Neural cell (in vitro differentiated cells): Measurements from ENCODE around the gene UHRF1. TPM values are rescaled to one million over a fixed set of nuclear protein-coding genes. Genes with fewer than 3 reads are reported as not detected.
"Not testable (repeated sequence)": the region's sequence is repeated elsewhere in the genome, so short reads cannot be mapped to it uniquely, and the experiment has no call there.

Experiments
- H2AFZ ChIP-seq: fragments of 200-600, 300-800 bp; sonication (generic), shearing (Covaris generic); 2 replicates; pipeline ENCODE4 v1.6.0; 2014; ENCODE audit warnings: low read depth, mild to moderate bottlenecking, antibody characterized with exemption, low read length, moderate library complexity
- H3F3A ChIP-seq: fragments of 200-600 bp; shearing (Covaris generic); 2 replicates; pipeline ENCODE4 v1.6.1; 2016; ENCODE audit warnings: mild to moderate bottlenecking, moderate library complexity, mixed read lengths, antibody characterized with exemption, low read length; ENCODE audit not compliant: insufficient read depth, poor library complexity, severe bottlenecking
- H3K27ac ChIP-seq: fragments of 200-600, 300-800 bp; sonication (generic), shearing (Covaris generic); 2 replicates; pipeline ENCODE4 v1.5.1; 2014; ENCODE audit warnings: mild to moderate bottlenecking, low read length, moderate library complexity
- H3K27me3 ChIP-seq: fragments of 300-800, 200-600 bp; sonication (generic), shearing (Covaris generic); 2 replicates; pipeline ENCODE4 v1.6.0; 2014; ENCODE audit warnings: mild to moderate bottlenecking, low read depth, low read length, moderate library complexity; ENCODE audit not compliant: insufficient read depth
- H3K36me3 ChIP-seq: fragments of 300-800, 200-600 bp; sonication (generic), shearing (Covaris generic); 2 replicates; pipeline ENCODE4 v1.5.1; 2014; ENCODE audit warnings: mild to moderate bottlenecking, antibody characterized with exemption, low read length, moderate library complexity; ENCODE audit not compliant: insufficient read depth
- H3K4me2 ChIP-seq: fragments of 300-800, 200-600 bp; sonication (generic), shearing (Covaris generic); 2 replicates; pipeline ENCODE4 v1.6.0; 2014; ENCODE audit warnings: mild to moderate bottlenecking, low read length
- H3K4me3 ChIP-seq: fragments of 300-800, 200-600 bp; sonication (generic), shearing (Covaris generic); 2 replicates; pipeline ENCODE4 v1.5.1; 2014; ENCODE audit warnings: mild to moderate bottlenecking, low read length, moderate library complexity
- H3K79me2 ChIP-seq: fragments of 200-600 bp; shearing (Covaris generic); replicated peaks from 2 replicates; pipeline ENCODE4 v1.6.0; 2014; ENCODE audit warnings: mild to moderate bottlenecking, low read length, moderate library complexity; ENCODE audit not compliant: insufficient read depth
- H3K9ac ChIP-seq: fragments of 300-800, 200-600 bp; sonication (generic), shearing (Covaris generic); 2 replicates; pipeline ENCODE4 v1.6.1; 2016; ENCODE audit warnings: mild to moderate bottlenecking, low read length, mixed read lengths
- H3K9me2 ChIP-seq: fragments of 200-600 bp; shearing (Covaris generic); 2 replicates; pipeline ENCODE4 v1.6.1; 2016; ENCODE audit warnings: mild to moderate bottlenecking, low read length, mixed read lengths; ENCODE audit not compliant: insufficient read depth
- H3K9me3 ChIP-seq: fragments of 200-600, 300-800 bp; sonication (generic), shearing (Covaris generic); 2 replicates; pipeline ENCODE4 v1.6.1; 2016; ENCODE audit warnings: mild to moderate bottlenecking, mixed run types, low read length, moderate library complexity, mixed read lengths
- H4K20me1 ChIP-seq: fragments of 200-600 bp; shearing (Covaris generic); 2 replicates; pipeline ENCODE4 v1.6.1; 2016; ENCODE audit warnings: mild to moderate bottlenecking, mixed run types; ENCODE audit not compliant: insufficient read depth
- EP300 ChIP-seq: fragments of 450-650 bp; conservative IDR thresholded peaks from 2 replicates; pipeline ENCODE4 v1.6.1; 2014; ENCODE audit warnings: antibody characterized with exemption, mild to moderate bottlenecking, moderate library complexity; ENCODE audit not compliant: poor library complexity, severe bottlenecking
- EZH2 ChIP-seq: fragments of 200-600, 300-800 bp; shearing (Covaris generic), sonication (generic); IDR thresholded peaks from 2 replicates; pipeline ENCODE4 v1.6.1; 2014; ENCODE audit warnings: antibody characterized with exemption, low read length, borderline replicate concordance, mild to moderate bottlenecking; ENCODE audit not compliant: insufficient read depth, poor library complexity, severe bottlenecking
- MXI1 ChIP-seq: fragments of 450-650 bp; conservative IDR thresholded peaks from 2 replicates; pipeline ENCODE4 v1.6.1; 2014; ENCODE audit warnings: antibody characterized with exemption, mild to moderate bottlenecking; ENCODE audit not compliant: poor library complexity, severe bottlenecking
- POLR2AphosphoS5 ChIP-seq: IDR thresholded peaks from 2 replicates; pipeline ENCODE4 v1.6.1; 2012
- RAD21 ChIP-seq: fragments of 450-650 bp; conservative IDR thresholded peaks from 2 replicates; pipeline ENCODE4 v1.6.1; 2014; ENCODE audit warnings: antibody characterized with exemption, mild to moderate bottlenecking, moderate library complexity
- SMC3 ChIP-seq: fragments of 450-650 bp; conservative IDR thresholded peaks from 2 replicates; pipeline ENCODE4 v1.6.1; 2014; ENCODE audit warnings: antibody characterized with exemption, mild to moderate bottlenecking, moderate library complexity; ENCODE audit not compliant: poor library complexity
- TAF1 ChIP-seq: IDR thresholded peaks from 2 replicates; pipeline ENCODE4 v1.6.1; 2012; ENCODE audit warnings: low read depth
- polyA plus RNA-seq: library from polyadenylated mRNA; depleted of rRNA; stranded (reverse); fragments of >200 nt; gene quantifications from 2 replicates; pipeline ENCODE4 v1.2.3, GENCODE V29; 2014
- TF ChIP-seq, protein P1 (sequence below): IDR thresholded peaks from 2 replicates; pipeline ENCODE4 v1.6.1; 2012; ENCODE audit warnings: borderline replicate concordance
- TF ChIP-seq, protein P2 (sequence below): fragments of 450-650 bp; IDR thresholded peaks from 2 replicates; pipeline ENCODE4 v1.5.1; 2014; ENCODE audit warnings: antibody characterized with exemption, mild to moderate bottlenecking, moderate library complexity; ENCODE audit not compliant: poor library complexity, severe bottlenecking

Gene UHRF1
- polyA plus RNA-seq, 1 donor from 2014 or later, result 3.0 TPM

DNA sequence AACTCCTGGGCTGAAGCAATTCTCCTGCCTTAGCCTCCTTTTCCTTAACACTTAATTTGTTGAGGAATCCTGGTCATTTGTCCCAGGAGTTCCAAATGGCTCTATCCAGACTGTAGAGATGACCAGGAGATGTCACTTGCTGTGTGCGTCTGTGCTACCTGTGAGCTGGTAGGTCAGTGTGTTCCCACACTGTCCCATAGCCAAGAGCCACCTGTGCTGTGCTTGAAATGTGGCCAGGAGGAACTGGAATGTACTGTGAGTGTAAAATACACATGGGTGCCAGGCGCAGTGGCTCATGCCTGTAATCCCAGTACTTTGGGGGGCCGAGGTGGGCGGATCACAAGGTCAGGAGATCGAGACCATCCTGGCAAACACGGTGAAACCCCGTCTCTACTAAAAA lies 30.2 kb downstream of the UHRF1 start:
- no peak overlapping the region for H2AFZ ChIP-seq
- H3F3A ChIP-seq, result no peaks in the 10 kb centered on the region
- no peaks in the 10 kb centered on the region for H3K27me3 ChIP-seq
- H3K9ac ChIP-seq, result no peak overlapping the region
- no peaks in the 10 kb centered on the region for H3K36me3 ChIP-seq
- no peak overlapping the region for H3K4me2 ChIP-seq
- H3K79me2 ChIP-seq, result no peaks in the 10 kb centered on the region
- H3K9me3 ChIP-seq, result no peaks in the 10 kb centered on the region
- no peak overlapping the region for H3K4me3 ChIP-seq
- TF ChIP-seq MXI1 (no peak), POLR2AphosphoS5 (no peak)
- H4K20me1 ChIP-seq, result no peaks in the 10 kb centered on the region
- H3K9me2 ChIP-seq, result no peaks in the 10 kb centered on the region
- H3K27ac ChIP-seq, result no peak overlapping the region

DNA sequence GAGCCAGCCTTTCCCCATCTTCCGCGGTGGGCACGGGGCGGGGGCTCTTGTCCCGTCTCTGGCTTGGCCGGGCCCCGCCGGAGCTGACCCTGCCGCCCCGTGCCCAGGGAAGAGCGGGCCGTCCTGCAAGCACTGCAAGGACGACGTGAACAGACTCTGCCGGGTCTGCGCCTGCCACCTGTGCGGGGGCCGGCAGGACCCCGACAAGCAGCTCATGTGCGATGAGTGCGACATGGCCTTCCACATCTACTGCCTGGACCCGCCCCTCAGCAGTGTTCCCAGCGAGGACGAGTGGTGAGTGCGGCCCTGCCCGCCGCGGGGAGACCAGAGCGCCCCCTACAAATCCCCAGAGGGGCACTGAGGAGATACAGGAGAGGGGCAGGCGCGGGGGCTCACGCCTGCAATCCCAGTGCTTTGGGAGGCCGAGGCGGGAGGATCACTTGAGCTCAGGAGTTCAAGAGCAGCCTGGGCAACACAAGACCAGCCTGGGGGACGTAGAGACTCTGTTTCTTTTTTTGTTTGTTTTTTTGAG lies 32.4 kb downstream of the UHRF1 start:
- not testable (repeated sequence) for H3K79me2 ChIP-seq, H3K36me3 ChIP-seq, H3K9me3 ChIP-seq, H3K9me2 ChIP-seq, H3K9ac ChIP-seq, H3K27ac ChIP-seq, H3K4me3 ChIP-seq, H3F3A ChIP-seq, H4K20me1 ChIP-seq, H3K4me2 ChIP-seq, H3K27me3 ChIP-seq, H2AFZ ChIP-seq

DNA sequence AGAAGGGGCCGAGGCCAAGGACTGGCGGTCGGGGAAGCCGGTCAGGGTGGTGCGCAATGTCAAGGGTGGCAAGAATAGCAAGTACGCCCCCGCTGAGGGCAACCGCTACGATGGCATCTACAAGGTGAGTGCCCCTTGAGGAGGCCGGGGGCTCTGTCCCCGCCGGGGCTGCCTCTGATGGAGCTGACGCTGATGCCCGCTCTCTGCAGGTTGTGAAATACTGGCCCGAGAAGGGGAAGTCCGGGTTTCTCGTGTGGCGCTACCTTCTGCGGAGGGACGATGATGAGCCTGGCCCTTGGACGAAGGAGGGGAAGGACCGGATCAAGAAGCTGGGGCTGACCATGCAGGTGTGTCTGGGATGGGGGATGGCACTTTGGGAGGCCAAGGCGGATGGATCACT lies 41.3 kb downstream of the UHRF1 start:
- not testable (repeated sequence) for H3K27me3 ChIP-seq, H2AFZ ChIP-seq, H4K20me1 ChIP-seq, H3K27ac ChIP-seq, H3K36me3 ChIP-seq, H3F3A ChIP-seq, H3K4me2 ChIP-seq, H3K4me3 ChIP-seq, H3K79me2 ChIP-seq, H3K9me2 ChIP-seq, H3K9ac ChIP-seq, H3K9me3 ChIP-seq

DNA sequence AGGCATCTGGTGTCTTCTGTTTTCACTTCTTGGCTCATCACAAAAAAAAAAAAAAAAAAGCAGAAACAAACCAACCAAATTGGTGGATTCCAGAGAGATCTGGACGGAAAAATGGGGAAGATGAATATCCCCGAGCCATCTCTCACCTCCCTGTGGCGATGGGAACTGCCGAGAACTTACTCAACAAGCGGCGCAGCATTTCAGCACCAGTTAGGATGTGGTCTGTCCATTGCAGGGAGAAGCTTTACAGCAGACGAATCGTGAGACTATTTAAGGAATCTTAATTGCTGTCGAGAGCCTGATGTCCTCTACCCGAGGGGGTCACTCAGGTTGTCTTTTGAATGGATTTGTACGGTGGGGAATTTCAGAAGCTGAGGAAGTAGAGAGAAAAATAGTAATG lies 42.4 kb downstream of the UHRF1 start:
- H3K4me3 ChIP-seq, result no peak overlapping the region
- H3K9ac ChIP-seq, result no peak overlapping the region
- H3K9me2 ChIP-seq, result no peaks in the 10 kb centered on the region
- no peaks in the 10 kb centered on the region for H3K27me3 ChIP-seq
- H3F3A ChIP-seq, result no peaks in the 10 kb centered on the region
- H3K79me2 ChIP-seq, result no peaks in the 10 kb centered on the region
- H3K4me2 ChIP-seq, result no peak overlapping the region
- H3K36me3 ChIP-seq, result no peaks in the 10 kb centered on the region
- TF ChIP-seq EZH2 (no peak), SMC3 (no peak), TAF1 (no peak), EP300 (no peak), POLR2AphosphoS5 (no peak), RAD21 (no peak)
- TF ChIP-seq, protein P1, sequence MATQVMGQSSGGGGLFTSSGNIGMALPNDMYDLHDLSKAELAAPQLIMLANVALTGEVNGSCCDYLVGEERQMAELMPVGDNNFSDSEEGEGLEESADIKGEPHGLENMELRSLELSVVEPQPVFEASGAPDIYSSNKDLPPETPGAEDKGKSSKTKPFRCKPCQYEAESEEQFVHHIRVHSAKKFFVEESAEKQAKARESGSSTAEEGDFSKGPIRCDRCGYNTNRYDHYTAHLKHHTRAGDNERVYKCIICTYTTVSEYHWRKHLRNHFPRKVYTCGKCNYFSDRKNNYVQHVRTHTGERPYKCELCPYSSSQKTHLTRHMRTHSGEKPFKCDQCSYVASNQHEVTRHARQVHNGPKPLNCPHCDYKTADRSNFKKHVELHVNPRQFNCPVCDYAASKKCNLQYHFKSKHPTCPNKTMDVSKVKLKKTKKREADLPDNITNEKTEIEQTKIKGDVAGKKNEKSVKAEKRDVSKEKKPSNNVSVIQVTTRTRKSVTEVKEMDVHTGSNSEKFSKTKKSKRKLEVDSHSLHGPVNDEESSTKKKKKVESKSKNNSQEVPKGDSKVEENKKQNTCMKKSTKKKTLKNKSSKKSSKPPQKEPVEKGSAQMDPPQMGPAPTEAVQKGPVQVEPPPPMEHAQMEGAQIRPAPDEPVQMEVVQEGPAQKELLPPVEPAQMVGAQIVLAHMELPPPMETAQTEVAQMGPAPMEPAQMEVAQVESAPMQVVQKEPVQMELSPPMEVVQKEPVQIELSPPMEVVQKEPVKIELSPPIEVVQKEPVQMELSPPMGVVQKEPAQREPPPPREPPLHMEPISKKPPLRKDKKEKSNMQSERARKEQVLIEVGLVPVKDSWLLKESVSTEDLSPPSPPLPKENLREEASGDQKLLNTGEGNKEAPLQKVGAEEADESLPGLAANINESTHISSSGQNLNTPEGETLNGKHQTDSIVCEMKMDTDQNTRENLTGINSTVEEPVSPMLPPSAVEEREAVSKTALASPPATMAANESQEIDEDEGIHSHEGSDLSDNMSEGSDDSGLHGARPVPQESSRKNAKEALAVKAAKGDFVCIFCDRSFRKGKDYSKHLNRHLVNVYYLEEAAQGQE, result no peak
- TF ChIP-seq, protein P2, sequence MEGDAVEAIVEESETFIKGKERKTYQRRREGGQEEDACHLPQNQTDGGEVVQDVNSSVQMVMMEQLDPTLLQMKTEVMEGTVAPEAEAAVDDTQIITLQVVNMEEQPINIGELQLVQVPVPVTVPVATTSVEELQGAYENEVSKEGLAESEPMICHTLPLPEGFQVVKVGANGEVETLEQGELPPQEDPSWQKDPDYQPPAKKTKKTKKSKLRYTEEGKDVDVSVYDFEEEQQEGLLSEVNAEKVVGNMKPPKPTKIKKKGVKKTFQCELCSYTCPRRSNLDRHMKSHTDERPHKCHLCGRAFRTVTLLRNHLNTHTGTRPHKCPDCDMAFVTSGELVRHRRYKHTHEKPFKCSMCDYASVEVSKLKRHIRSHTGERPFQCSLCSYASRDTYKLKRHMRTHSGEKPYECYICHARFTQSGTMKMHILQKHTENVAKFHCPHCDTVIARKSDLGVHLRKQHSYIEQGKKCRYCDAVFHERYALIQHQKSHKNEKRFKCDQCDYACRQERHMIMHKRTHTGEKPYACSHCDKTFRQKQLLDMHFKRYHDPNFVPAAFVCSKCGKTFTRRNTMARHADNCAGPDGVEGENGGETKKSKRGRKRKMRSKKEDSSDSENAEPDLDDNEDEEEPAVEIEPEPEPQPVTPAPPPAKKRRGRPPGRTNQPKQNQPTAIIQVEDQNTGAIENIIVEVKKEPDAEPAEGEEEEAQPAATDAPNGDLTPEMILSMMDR, result no peak
- no peaks in the 10 kb centered on the region for H3K9me3 ChIP-seq
- no peak overlapping the region for H3K27ac ChIP-seq
- H4K20me1 ChIP-seq, result no peaks in the 10 kb centered on the region
- no peak overlapping the region for H2AFZ ChIP-seq
